Middle frontal gyrus (tissue), 1 donor: ENCODE data around the gene VWA8.
A peak's percentile ranks its signal among the peaks of the same experiment; 100 is the strongest.

Source experiments
- DNase-seq: peaks from one replicate; pipeline ENCODE4 v3.0.0-alpha.2; 2015; ENCODE audit warnings: low spot score; ENCODE audit errors: extremely low spot score

The VWA8 gene

DNA sequence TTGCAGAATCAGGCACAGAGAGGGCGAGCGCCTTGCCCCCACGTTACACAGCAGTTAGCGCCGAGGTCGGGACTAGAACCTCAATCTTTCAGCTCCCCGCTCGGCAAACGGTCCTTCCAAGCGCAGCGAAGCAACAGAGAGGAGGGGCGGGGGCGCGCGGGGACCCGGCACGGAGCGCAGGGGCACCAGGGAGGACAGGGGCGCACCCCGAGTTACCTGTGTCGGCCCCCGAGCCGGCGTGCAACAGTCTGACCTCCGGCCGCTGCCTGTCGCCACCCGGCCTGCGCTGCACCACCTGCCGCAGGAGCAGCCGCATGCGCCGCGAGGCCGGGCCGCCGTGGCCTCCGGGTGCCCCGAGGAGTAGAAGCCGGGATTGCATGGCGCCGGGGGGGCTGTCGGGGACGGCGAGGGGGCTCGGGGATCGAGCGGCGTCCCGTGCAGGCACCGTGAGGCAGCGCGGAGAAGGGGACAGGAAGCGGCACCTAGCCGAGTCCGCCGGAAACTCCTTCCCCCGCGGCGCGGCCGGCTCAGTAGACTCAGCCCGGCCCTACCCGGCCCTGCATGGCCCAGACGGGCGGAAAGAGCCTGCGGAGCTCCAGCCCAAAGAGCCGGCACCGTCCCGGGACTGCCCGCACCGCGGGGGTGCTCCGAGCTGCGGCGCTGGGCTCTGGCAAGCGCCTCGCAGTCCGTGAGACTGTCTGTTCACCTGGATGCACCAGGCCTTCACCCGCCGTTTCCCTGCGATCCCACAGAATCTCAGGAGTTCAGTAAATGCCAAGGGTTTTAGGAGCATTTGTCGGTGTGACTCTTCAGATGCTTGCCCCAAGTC lies at the start of gene VWA8:
VWA8 (minus strand) TSS at position 473 of the 829 bp plus-strand sequence; CDS start at position 379, 94 bp downstream.
- peak; percentile 13 for DNase-seq

GRCh38 chr13:42009057-42009456 lies 48.1 kb upstream of the VWA8 start:
- DNase-seq, result no peak

GRCh38 chr13:42007844-42008243 lies 46.9 kb upstream of the VWA8 start:
- DNase-seq, result no peak

DNA sequence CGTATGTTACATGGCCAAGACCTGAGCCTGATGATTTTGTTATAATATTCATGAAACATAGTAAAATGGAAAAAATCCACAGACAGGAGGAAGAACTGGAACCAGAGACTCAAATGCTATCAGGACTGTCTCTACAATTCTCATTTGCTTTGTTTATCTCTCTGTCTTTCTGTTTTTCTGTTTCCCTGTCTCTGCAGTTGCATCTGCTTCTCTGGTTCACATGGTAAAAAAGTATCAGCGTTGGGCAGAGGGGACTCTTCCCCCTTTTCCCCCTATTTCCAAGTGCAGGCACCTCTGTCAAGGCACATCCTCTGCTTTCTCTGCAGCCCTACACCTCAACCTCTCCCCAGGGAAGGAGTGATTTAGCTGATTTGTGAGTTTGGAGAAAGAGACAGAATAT lies 41.2 kb upstream of the VWA8 start:
- no peak for DNase-seq

DNA sequence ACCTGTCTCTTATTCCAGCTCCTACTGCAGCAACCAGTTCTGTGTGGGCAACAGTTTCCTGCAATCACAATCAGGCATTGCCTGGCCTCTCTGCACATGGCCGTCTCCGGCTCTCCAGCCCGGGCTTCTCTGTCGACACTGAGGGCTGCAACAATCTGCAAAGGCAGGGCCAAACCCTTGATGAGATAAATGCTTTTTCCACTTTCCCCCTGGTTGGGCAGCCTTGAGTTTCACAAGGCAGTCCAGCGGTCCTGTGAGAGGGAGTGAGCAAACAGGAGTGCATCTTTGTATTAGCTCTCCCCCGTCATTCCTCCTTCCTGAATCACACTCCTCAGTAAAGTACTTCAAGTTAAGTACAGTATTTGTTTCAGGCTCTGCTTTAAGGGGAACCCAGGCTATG lies 40.7 kb upstream of the VWA8 start:
- DNase-seq, result no peak

- no peak for DNase-seq
Measured at GRCh38 chr13:42000846-42001245, 39.9 kb upstream of the VWA8 start.

DNA sequence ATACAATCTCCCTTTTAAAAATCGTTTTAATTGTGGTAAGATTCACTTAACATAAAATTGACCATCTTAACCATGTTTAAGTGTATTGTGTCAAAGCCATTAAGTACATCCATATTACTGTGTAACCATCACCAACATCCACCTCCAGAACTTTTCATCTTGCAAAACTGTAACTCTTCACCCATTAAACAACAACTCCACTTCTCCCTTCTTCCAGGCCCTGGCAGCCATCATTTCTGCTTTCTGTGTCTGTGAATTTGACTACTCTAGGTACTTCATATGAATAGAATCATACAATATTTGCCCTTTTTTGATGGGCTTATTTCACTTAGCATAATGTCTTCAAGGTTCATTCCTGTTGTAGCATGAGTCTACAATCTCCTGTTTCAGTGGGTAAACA lies 36.5 kb upstream of the VWA8 start:
- DNase-seq, result no peak

GRCh38 chr13:41995946-41996345 lies 35.0 kb upstream of the VWA8 start:
- no peak for DNase-seq

GRCh38 chr13:41995336-41995735 lies 34.4 kb upstream of the VWA8 start:
- no peak for DNase-seq

DNA sequence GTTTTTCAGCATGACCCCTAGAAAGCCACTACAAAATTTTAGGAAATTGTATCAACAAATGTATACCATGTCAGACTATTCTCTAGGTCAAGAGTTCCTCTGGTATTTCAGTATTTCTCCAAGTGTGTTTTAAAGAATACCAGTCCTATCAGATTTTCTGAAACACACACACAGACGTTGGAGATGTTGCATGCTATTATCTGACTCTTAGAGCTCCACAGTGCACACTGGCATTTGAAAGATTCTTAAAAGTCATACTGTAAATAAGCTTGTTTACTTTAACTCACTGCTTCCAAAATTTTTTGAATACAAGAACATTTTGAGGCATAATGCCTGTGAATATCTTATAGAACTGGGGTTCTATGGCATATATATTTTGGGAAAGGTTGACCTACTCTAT lies 33.8 kb upstream of the VWA8 start:
- DNase-seq, result no peak

GRCh38 chr13:41991936-41992335 lies 31.0 kb upstream of the VWA8 start:
- no peak for DNase-seq

DNA sequence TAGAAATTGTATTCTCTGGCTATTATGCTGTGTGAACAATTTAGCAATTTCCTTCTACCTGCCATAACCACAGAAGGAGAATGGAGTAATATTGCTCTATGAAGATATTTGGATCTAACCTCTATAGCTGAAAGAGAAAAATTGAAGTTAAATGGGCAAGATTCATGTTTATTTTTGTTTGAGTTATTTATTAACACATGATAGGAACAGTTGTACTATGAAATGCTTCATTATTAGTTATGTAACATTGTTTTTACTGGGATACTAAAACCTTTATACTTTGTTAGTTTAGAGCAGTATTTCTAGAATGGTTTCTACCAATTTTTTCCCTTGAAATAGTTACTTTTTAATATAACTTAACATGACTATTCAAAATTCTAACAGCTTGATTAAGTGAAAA lies 27.3 kb upstream of the VWA8 start:
- no peak for DNase-seq

GRCh38 chr13:41985788-41986508 lies 25.0 kb upstream of the VWA8 start:
- DNase-seq, result no peak

DNA sequence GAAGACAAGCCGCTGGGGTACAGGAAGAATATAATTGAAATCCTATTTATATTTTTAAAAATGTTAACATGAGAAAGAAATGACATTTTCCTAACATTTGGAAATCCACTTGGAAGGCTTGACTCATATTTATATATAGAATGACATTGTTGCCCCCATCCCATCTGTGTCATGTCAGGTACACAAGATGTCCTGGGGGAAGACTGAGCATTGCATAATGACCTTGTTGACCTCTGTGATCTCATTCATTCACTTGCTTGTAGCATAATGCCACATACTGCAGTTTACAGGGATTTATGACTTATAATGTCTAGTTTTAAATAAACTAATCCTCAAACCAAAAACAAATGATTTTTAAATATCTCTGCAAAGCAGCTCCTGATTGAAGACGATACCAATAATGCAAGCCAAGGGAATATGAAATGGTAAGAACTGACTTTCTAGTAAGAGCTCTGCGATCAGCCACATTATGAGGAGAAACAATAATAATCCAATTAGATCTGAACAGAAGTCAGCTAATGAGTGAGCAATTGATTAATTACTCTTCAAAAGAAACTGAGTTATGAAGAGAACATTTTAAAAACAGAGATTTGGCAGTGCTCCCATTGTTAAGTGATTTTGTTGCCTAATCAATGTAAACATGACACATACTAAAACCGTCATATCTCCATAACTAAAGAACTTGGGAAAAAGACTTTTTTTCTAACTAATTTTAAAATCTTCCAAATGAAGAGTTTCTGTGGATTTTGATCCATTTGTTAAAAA lies 21.2 kb upstream of the VWA8 start:
- no peak for DNase-seq

DNA sequence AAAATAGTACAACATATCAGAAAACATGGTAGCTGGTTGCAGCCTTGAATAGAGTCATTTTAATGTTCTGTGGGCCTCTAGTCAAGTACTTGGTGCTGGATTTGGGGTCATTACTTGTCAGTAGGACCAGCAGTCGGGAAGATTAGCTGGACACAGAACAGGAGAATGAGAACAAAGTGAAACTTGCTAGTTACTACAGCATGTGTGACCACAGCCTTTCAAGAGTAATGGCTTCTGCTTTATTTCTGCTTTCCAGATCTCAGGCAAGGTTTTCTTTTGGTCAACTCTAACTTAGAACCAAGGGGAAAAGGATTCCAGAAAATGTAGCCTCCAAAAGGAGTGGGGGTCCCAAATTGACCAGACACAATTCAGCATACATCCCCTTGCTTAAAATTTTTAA lies 17.1 kb upstream of the VWA8 start:
- no peak for DNase-seq

- no peak for DNase-seq
Measured at GRCh38 chr13:41976476-41976875, 15.6 kb upstream of the VWA8 start.

- no peak for DNase-seq
Measured at GRCh38 chr13:41974262-41974900, 13.5 kb upstream of the VWA8 start.

- no peak for DNase-seq
Measured at GRCh38 chr13:41973247-41973741, 12.4 kb upstream of the VWA8 start.

DNA sequence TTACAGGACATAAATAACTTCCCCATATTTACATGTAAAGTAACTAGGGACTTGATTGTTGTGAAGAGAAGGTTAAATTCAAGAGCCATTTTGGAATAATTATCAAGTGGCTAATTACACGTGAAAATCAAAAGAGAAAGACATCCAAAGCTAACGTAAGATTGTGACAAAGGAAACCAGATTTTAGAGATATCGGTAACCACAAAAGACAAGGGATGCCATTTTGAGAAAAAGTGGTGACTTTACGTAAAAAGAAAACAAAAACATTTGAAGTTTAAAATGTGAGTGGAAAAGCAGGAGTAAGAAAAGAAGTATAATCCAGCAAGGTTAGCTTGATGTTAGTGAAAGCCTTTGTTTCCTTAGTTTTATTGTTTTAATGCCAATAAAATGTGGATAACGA lies 10.9 kb upstream of the VWA8 start:
- no peak for DNase-seq

GRCh38 chr13:41970918-41971317 lies 10.0 kb upstream of the VWA8 start:
- DNase-seq, result no peak

- DNase-seq, result no peak
Measured at GRCh38 chr13:41970022-41970421, 9.1 kb upstream of the VWA8 start.
